H9 (cell line): Measurements from ENCODE around the gene FSIP2. TPM values are rescaled to one million over a fixed set of nuclear protein-coding genes. Genes with fewer than 3 reads are reported as not detected.
A peak's percentile ranks its signal among the peaks of the same experiment; 100 is the strongest.
"Not testable (repeated sequence)": the region's sequence is repeated elsewhere in the genome, so short reads cannot be mapped to it uniquely, and the experiment has no call there.

ENCODE experiments used
- DNase-seq: peaks from one replicate; pipeline ENCODE4 v3.0.0-alpha.2; 2017
- H2AFZ ChIP-seq: one replicate; pipeline ENCODE4 v1.6.1; 2013; ENCODE audit warnings: mild to moderate bottlenecking, low read length, control low read depth, moderate library complexity
- H2AK5ac ChIP-seq: 2 replicates; pipeline ENCODE4 v1.6.1; 2013; ENCODE audit warnings: low read length, control low read depth, mixed read lengths; ENCODE audit not compliant: insufficient read length
- H2BK120ac ChIP-seq: one replicate; pipeline ENCODE4 v1.6.1; 2013; ENCODE audit warnings: low read depth, mild to moderate bottlenecking, low read length, control low read depth, inconsistent platforms; ENCODE audit not compliant: poor library complexity, severe bottlenecking
- H2BK12ac ChIP-seq: 2 replicates; pipeline ENCODE4 v1.6.1; 2013; ENCODE audit warnings: low read length, control low read depth, mixed read lengths, low read depth; ENCODE audit not compliant: insufficient read length
- H2BK15ac ChIP-seq: 2 replicates; pipeline ENCODE4 v1.6.1; 2013; ENCODE audit warnings: low read depth, low read length, control low read depth
- H2BK20ac ChIP-seq: one replicate; pipeline ENCODE4 v1.6.1; 2013; ENCODE audit warnings: low read depth, mild to moderate bottlenecking, low read length, control low read depth, inconsistent platforms; ENCODE audit not compliant: poor library complexity, severe bottlenecking
- H2BK5ac ChIP-seq: 2 replicates; pipeline ENCODE4 v1.6.1; 2013; ENCODE audit warnings: low read length, control low read depth, mixed read lengths; ENCODE audit not compliant: insufficient read length
- H3K14ac ChIP-seq: 2 replicates; pipeline ENCODE4 v1.6.1; 2013; ENCODE audit warnings: low read length, control low read depth; ENCODE audit not compliant: insufficient read depth
- H3K18ac ChIP-seq: 2 replicates; pipeline ENCODE4 v1.6.1; 2013; ENCODE audit warnings: low read depth, mild to moderate bottlenecking, mixed read lengths, low read length, control low read depth; ENCODE audit not compliant: insufficient read length
- H3K23ac ChIP-seq: 2 replicates; pipeline ENCODE4 v1.6.1; 2013; ENCODE audit warnings: low read length, control low read depth, mixed read lengths, low read depth; ENCODE audit not compliant: insufficient read length
- H3K23me2 ChIP-seq: 2 replicates; pipeline ENCODE4 v1.6.1; 2013; ENCODE audit warnings: low read depth, mild to moderate bottlenecking, mixed read lengths, low read length, control low read depth; ENCODE audit not compliant: insufficient read length, poor library complexity, severe bottlenecking
- H3K27ac ChIP-seq: 2 replicates; pipeline ENCODE4 v1.5.1; 2013; ENCODE audit warnings: low read length, control low read depth, mixed read lengths, low read depth; ENCODE audit not compliant: insufficient read length
- H3K27me3 ChIP-seq: 2 replicates; pipeline ENCODE4 v1.6.1; 2013; ENCODE audit warnings: low read length, control low read depth, inconsistent platforms; ENCODE audit not compliant: insufficient read depth
- H3K4ac ChIP-seq: 2 replicates; pipeline ENCODE4 v1.6.1; 2013; ENCODE audit warnings: low read depth, mild to moderate bottlenecking, control low read depth, inconsistent platforms, low read length, moderate library complexity
- H3K4me1 ChIP-seq: 2 replicates; pipeline ENCODE4 v1.6.1; 2013; ENCODE audit warnings: low read length, control low read depth, inconsistent platforms; ENCODE audit not compliant: insufficient read depth
- H3K4me2 ChIP-seq: 2 replicates; pipeline ENCODE4 v1.6.1; 2013; ENCODE audit warnings: low read length, control low read depth, mixed read lengths; ENCODE audit not compliant: insufficient read length, insufficient read depth
- H3K56ac ChIP-seq: 2 replicates; pipeline ENCODE4 v1.6.1; 2013; ENCODE audit warnings: low read depth, mild to moderate bottlenecking, mixed read lengths, low read length, control low read depth; ENCODE audit not compliant: insufficient read length
- H3K79me1 ChIP-seq: 2 replicates; pipeline ENCODE4 v1.6.1; 2013; ENCODE audit warnings: low read depth, mild to moderate bottlenecking, moderate library complexity, low read length, control low read depth, inconsistent platforms; ENCODE audit not compliant: insufficient read depth, poor library complexity, severe bottlenecking
- H3K79me2 ChIP-seq: 2 replicates; pipeline ENCODE4 v1.6.1; 2013; ENCODE audit warnings: low read length, control low read depth, inconsistent platforms; ENCODE audit not compliant: insufficient read depth
- H3K9ac ChIP-seq: 2 replicates; pipeline ENCODE4 v1.6.1; 2013; ENCODE audit warnings: low read length, control low read depth, mixed read lengths; ENCODE audit not compliant: insufficient read length; ENCODE audit errors: extremely low read depth
- H3K9me3 ChIP-seq: one replicate; pipeline ENCODE4 v1.6.1; 2013; ENCODE audit warnings: low read depth, low read length, inconsistent platforms; ENCODE audit not compliant: control insufficient read depth
- H3T11ph ChIP-seq: one replicate; pipeline ENCODE4 v1.6.1; 2013; ENCODE audit warnings: mild to moderate bottlenecking, low read length, control low read depth, inconsistent platforms
- H4K20me1 ChIP-seq: one replicate; pipeline ENCODE4 v1.6.1; 2013; ENCODE audit not compliant: control insufficient read depth, insufficient read length, insufficient read depth
- H4K5ac ChIP-seq: 2 replicates; pipeline ENCODE4 v1.6.1; 2013; ENCODE audit warnings: low read depth, mild to moderate bottlenecking, mixed read lengths, low read length, control low read depth; ENCODE audit not compliant: insufficient read length
- H4K8ac ChIP-seq: replicated peaks from 2 replicates; pipeline ENCODE4 v1.6.1; 2013; ENCODE audit warnings: low read length, control low read depth, mixed read lengths, low read depth; ENCODE audit not compliant: insufficient read length
- H4K91ac ChIP-seq: 2 replicates; pipeline ENCODE4 v1.6.1; 2013; ENCODE audit warnings: low read depth, mild to moderate bottlenecking, moderate library complexity, mixed read lengths, low read length, control low read depth; ENCODE audit not compliant: insufficient read length
- H3K27ac Mint-ChIP-seq, 3 experiments: 2 replicates in 2 of 3; 3 replicates in 1 of 3; pipeline ENCODE4 v1.8.0; 2020 to 2021; ENCODE audit warnings: mixed read lengths in 3 of 3, mild to moderate bottlenecking in 1 of 3, moderate library complexity in 1 of 3
- H3K27me3 Mint-ChIP-seq: 2 replicates; pipeline ENCODE4 v1.8.0; 2021; ENCODE audit warnings: low read depth, mild to moderate bottlenecking, moderate library complexity, mixed read lengths
- H3K36me3 Mint-ChIP-seq, 3 experiments: 2 replicates in 2 of 3; 3 replicates in 1 of 3; pipeline ENCODE4 v1.8.0; 2020 to 2021; ENCODE audit warnings: low read depth in 3 of 3, mixed read lengths in 3 of 3; ENCODE audit not compliant: insufficient read depth in 1 of 3
- H3K4me1 Mint-ChIP-seq, 2 experiments: 2 replicates each; pipeline ENCODE4 v1.8.0; 2020; ENCODE audit warnings: mixed read lengths in 2 of 2
- H3K4me3 Mint-ChIP-seq, 2 experiments: 2 replicates in 1 of 2; 3 replicates in 1 of 2; pipeline ENCODE4 v1.8.0; 2020 to 2021; ENCODE audit warnings: mild to moderate bottlenecking in 2 of 2, mixed read lengths in 2 of 2, moderate library complexity in 1 of 2
- H3K9me3 Mint-ChIP-seq, 2 experiments: 2 replicates in 1 of 2; 3 replicates in 1 of 2; pipeline ENCODE4 v1.8.0; 2020; ENCODE audit warnings: mild to moderate bottlenecking in 2 of 2, mixed read lengths in 2 of 2, moderate library complexity in 1 of 2
- CTCF ChIP-seq: fragments of 200-600 bp; sonication (generic); conservative IDR thresholded peaks from 3 replicates; pipeline ENCODE4 v1.8.0; 2021; ENCODE audit warnings: antibody characterized with exemption, mild to moderate bottlenecking
- WGBS: extraction: QIAGEN DNeasy Blood & Tissue Kit; methylation state at CpG from one replicate; pipeline ENCODE4 v1.1.7; 2013; ENCODE audit warnings: missing lambda C conversion rate, low lambda C conversion rate, mixed read lengths; ENCODE audit not compliant: insufficient read length; ENCODE audit errors: extremely low coverage; 5-methylcytosine and 5-hydroxymethylcytosine counted together
- total RNA-seq: library from RNA; stranded (reverse); gene quantifications from 2 replicates; pipeline ENCODE4 v1.2.1, GENCODE V29; 2021

Gene FSIP2
- total RNA-seq, 1 experiment from 2014 or later = 2.4 TPM

- Histone ChIP-seq H4K5ac (no peak overlapping the region), H3K27ac (no peak overlapping the region), H3K4ac (no peak overlapping the region), H3K18ac (no peak overlapping the region), H3K23me2 (no peaks in the 10 kb centered on the region), H3K79me2 (no peaks in the 10 kb centered on the region; the same call in 1 of the 2 replicates), H2AK5ac (no peak overlapping the region), H2AFZ (no peak overlapping the region), H3K79me1 (no peaks in the 10 kb centered on the region), H3K4me1 (no peaks in the 10 kb centered on the region), H2BK15ac (no peak overlapping the region), H3K4me2 (no peak overlapping the region), H4K8ac (no peak overlapping the region), H3K27me3 (no peaks in the 10 kb centered on the region), H3K14ac (no peak overlapping the region), H2BK12ac (no peak overlapping the region), H2BK120ac (no peak overlapping the region), H3K9ac (no peak overlapping the region), H3K9me3 (no peaks in the 10 kb centered on the region), H2BK5ac (no peak overlapping the region), H4K20me1 (no peaks in the 10 kb centered on the region), H3K56ac (no peak overlapping the region), H4K91ac (no peak overlapping the region), H3K23ac (no peak overlapping the region), H3T11ph (no peak overlapping the region), H2BK20ac (no peak overlapping the region)
- H3K36me3 Mint-ChIP-seq = peaks cover 0 to 7% (median 4%) of the 10 kb centered on the region in 3 experiments; a peak in 3 of 7 replicates
- no peak overlapping the region; a peak in 1 of 5 replicates for H3K4me3 Mint-ChIP-seq
- DNase-seq = no peak
- no CpG with 5 or more reads among the region's 7 CpGs for WGBS
- no peak overlapping the region; a peak in 1 of 7 replicates for H3K27ac Mint-ChIP-seq
- no peak for TF ChIP-seq CTCF
- H3K27me3 Mint-ChIP-seq = no peaks in the 10 kb centered on the region
- peaks cover 14 to 20% of the 10 kb centered on the region in 2 experiments; a peak in 3 of 4 replicates for H3K4me1 Mint-ChIP-seq
- peaks cover 2 to 3% of the 10 kb centered on the region in 2 experiments; a peak in 2 of 5 replicates for H3K9me3 Mint-ChIP-seq
These were observed 124.2 kb downstream of the FSIP2 start for GRCh38 chr2:185862657-185863398.

- H2BK5ac ChIP-seq, H3K56ac ChIP-seq, H3K27me3 ChIP-seq, H3K4ac ChIP-seq, H3K27ac ChIP-seq, H3K9me3 ChIP-seq, H3K36me3 Mint-ChIP-seq, H2BK12ac ChIP-seq, H3K79me2 ChIP-seq, H2BK120ac ChIP-seq, H3K79me1 ChIP-seq, H3K18ac ChIP-seq, H3K23me2 ChIP-seq, H3K4me2 ChIP-seq, H2BK15ac ChIP-seq, H2AK5ac ChIP-seq, H4K91ac ChIP-seq, H3K27me3 Mint-ChIP-seq, DNase-seq, H3T11ph ChIP-seq, H4K8ac ChIP-seq, H3K9me3 Mint-ChIP-seq, H3K23ac ChIP-seq, H4K5ac ChIP-seq, H3K4me1 ChIP-seq, H2AFZ ChIP-seq, H4K20me1 ChIP-seq: not testable (repeated sequence)
- Mint-ChIP-seq H3K4me1 (peaks cover 14 to 20% of the 10 kb centered on the region in 2 experiments; a peak in 3 of 4 replicates), H3K27ac (peak overlapping the region; percentile 82 to 97 (median 96); a peak in 6 of 7 replicates), H3K4me3 (peak overlapping the region; percentile 67 to 70)
- Histone ChIP-seq H3K9ac (peak overlapping the region; percentile 58), H3K14ac (peak overlapping the region; percentile 82; the same call in 1 of the 2 replicates), H2BK20ac (peak overlapping the region; percentile 45)
- no CpG with 5 or more reads among the region's 31 CpGs for WGBS
These were observed 126.1 kb downstream of the FSIP2 start for GRCh38 chr2:185864468-185865260.
